Tracheal epithelial cell (primary cell): ENCODE data around the gene NEIL1. TPM values are rescaled to one million over a fixed set of nuclear protein-coding genes. Genes with fewer than 3 reads are reported as not detected.

Experiments used
- total RNA-seq: library from RNA; depleted of rRNA; stranded (reverse); fragments of >200 nt; gene quantifications from 2 replicates; pipeline ENCODE4 v1.2.1, GENCODE V29; 2014

The NEIL1 gene
- 10.4 and 13.7 TPM in 2 replicates for total RNA-seq

GRCh38 chr15:75346796-75347221 is at the start of gene NEIL1:
Gene NEIL1 (plus strand): TSS chr15:75347039. CDS start chr15:75348906, 1,867 bp downstream.

GRCh38 chr15:75335705-75336355 is 11.0 kb upstream of the NEIL1 start, which contains the start of gene COMMD4:
Gene COMMD4 (plus strand): TSS chr15:75336063. CDS start chr15:75336090, 27 bp downstream.

GRCh38 chr15:75367913-75368688 is 21.3 kb downstream of the NEIL1 start, which contains the start of gene MAN2C1:
Gene MAN2C1 (minus strand): TSS chr15:75368607. CDS start chr15:75368583, 24 bp downstream.

Other genes with a start within 250 kb of the NEIL1 start
- 2.6 and 5.1 TPM in 2 replicates for gene C15orf39, start 145.2 kb upstream of the NEIL1 start, total RNA-seq
- gene GOLGA6C, start 88.7 kb upstream of the NEIL1 start, total RNA-seq, result not detected in 2 replicates
- not detected in 2 replicates for gene GOLGA6D, start 64.2 kb upstream of the NEIL1 start, total RNA-seq
- gene COMMD4, start 11.0 kb upstream of the NEIL1 start, total RNA-seq, result 36.7 and 45.5 TPM in 2 replicates
- 77.8 and 89.3 TPM in 2 replicates for gene MAN2C1, start 21.6 kb downstream of the NEIL1 start, total RNA-seq
- 19.8 and 25.2 TPM in 2 replicates for gene SIN3A, start 104.7 kb downstream of the NEIL1 start, total RNA-seq
- 17.3 and 17.4 TPM in 2 replicates for gene PTPN9, start 232.3 kb downstream of the NEIL1 start, total RNA-seq